Measurements from ENCODE around the gene RUVBL2.

- TF ChIP-seq CTCF (IDR thresholded peaks at IDR 0.05) (no peak), POLR2A (IDR thresholded peaks at IDR 0.05) (no peak)
These were observed 10.4 kb downstream of the RUVBL2 start for GRCh38 chr19:49004133-49004532.
